SK-N-SH treated with all-trans-retinoic acid at 6 μM for 48 hours (cell line): Measurements from ENCODE around the gene CXCL5.
"Not testable (repeated sequence)": the region's sequence is repeated elsewhere in the genome, so short reads cannot be mapped to it uniquely, and the experiment has no call there.

Source experiments
- ATAC-seq: fragments of 200-7000 bp; cut with Tn5 transposase; 3 replicates; pipeline ENCODE4 v1.9.1; 2020; ENCODE audit warnings: mild to moderate bottlenecking, moderate library complexity
- ARNTL ChIP-seq: fragments of 450-650 bp; formaldehyde crosslinking; IDR thresholded peaks from 2 replicates; pipeline ENCODE4 v1.5.0; 2020; ENCODE audit warnings: low read depth, mild to moderate bottlenecking, moderate library complexity, borderline replicate concordance
- GLIS3 ChIP-seq: fragments of 250-450 bp; sonication (Bioruptor Pico); IDR thresholded peaks from 2 replicates; pipeline ENCODE4 v1.5.0; 2020; ENCODE audit warnings: mild to moderate bottlenecking, moderate library complexity
- SNAI2 ChIP-seq: fragments of 250-450 bp; sonication (Bioruptor Pico); IDR thresholded peaks from 2 replicates; pipeline ENCODE4 v1.5.0; 2020; ENCODE audit warnings: mild to moderate bottlenecking, moderate library complexity
- TOX ChIP-seq: fragments of 250-450 bp; sonication (Bioruptor Pico); IDR thresholded peaks from 2 replicates; pipeline ENCODE4 v1.8.0; 2021; ENCODE audit warnings: mild to moderate bottlenecking, moderate library complexity, borderline replicate concordance
- ZC3H10 ChIP-seq: fragments of 250-450 bp; sonication (Bioruptor Pico); IDR thresholded peaks from 2 replicates; pipeline ENCODE4 v1.5.1; 2021; ENCODE audit warnings: mild to moderate bottlenecking, moderate library complexity
- ZFP3 ChIP-seq: fragments of 250-450 bp; sonication (Bioruptor Pico); IDR thresholded peaks from 2 replicates; pipeline ENCODE4 v1.5.0; 2020; ENCODE audit warnings: mild to moderate bottlenecking, moderate library complexity
- ZFP30 ChIP-seq: fragments of 450-650 bp; formaldehyde crosslinking; IDR thresholded peaks from 2 replicates; pipeline ENCODE4 v1.5.0; 2022; ENCODE audit warnings: mild to moderate bottlenecking, moderate library complexity
- ZNF565 ChIP-seq: fragments of 450-650 bp; formaldehyde crosslinking; conservative IDR thresholded peaks from 2 replicates; pipeline ENCODE4 v1.5.0; 2020; ENCODE audit warnings: low read depth, mild to moderate bottlenecking, moderate library complexity
- ZNF70 ChIP-seq: fragments of 450-650 bp; formaldehyde crosslinking; IDR thresholded peaks from 2 replicates; pipeline ENCODE4 v1.5.0; 2020; ENCODE audit warnings: mild to moderate bottlenecking, moderate library complexity
- ZNF8 ChIP-seq: fragments of 450-650 bp; formaldehyde crosslinking; IDR thresholded peaks from 2 replicates; pipeline ENCODE4 v1.5.0; 2020; ENCODE audit warnings: mild to moderate bottlenecking, moderate library complexity
- TF ChIP-seq, protein P1 (sequence below): fragments of 250-450 bp; sonication (Bioruptor Pico); IDR thresholded peaks from 2 replicates; pipeline ENCODE4 v1.5.1; 2020; ENCODE audit warnings: low read depth, mild to moderate bottlenecking, moderate library complexity
- TF ChIP-seq, protein P2 (sequence below): fragments of 250-450 bp; sonication (Bioruptor Pico); IDR thresholded peaks from 2 replicates; pipeline ENCODE4 v1.5.1; 2021; ENCODE audit warnings: mild to moderate bottlenecking, moderate library complexity
- TF ChIP-seq, protein P3 (sequence below): fragments of 250-450 bp; sonication (Bioruptor Pico); IDR thresholded peaks from 2 replicates; pipeline ENCODE4 v1.5.0; 2020; ENCODE audit warnings: mild to moderate bottlenecking, moderate library complexity
- TF ChIP-seq, protein P4 (sequence below): fragments of 250-450 bp; sonication (Bioruptor Pico); IDR thresholded peaks from 2 replicates; pipeline ENCODE4 v1.8.0; 2021; ENCODE audit warnings: low read depth, mild to moderate bottlenecking, moderate library complexity, borderline replicate concordance

CXCL5 gene

DNA sequence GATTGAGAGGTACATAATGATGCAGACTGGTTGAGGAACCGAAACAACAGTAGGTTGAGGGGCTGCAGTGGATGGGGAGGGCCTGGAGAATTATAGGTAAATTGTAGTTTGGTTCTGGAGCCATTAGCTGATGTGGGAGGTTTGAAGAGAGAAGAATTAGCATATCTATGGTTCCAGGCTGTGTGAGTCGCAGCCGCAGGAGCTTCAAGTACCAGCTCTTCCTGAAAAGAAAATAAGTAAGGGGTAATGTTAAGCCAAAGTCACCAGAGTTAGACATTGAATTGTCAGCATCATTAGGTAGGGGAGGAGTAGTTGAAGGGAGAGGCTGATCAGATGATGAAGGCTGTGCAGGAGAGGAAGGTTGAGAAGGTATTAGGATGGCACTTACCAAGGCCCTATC is 46.1 kb downstream of the CXCL5 start:
- no peak for ATAC-seq
- no peak for TF ChIP-seq ZNF565 (CRISPR knock-in tag)
- TF ChIP-seq ZFP30 (CRISPR knock-in tag) = no peak
- no peak for TF ChIP-seq SNAI2
- TF ChIP-seq ZC3H10 (CRISPR knock-in tag) = no peak

DNA sequence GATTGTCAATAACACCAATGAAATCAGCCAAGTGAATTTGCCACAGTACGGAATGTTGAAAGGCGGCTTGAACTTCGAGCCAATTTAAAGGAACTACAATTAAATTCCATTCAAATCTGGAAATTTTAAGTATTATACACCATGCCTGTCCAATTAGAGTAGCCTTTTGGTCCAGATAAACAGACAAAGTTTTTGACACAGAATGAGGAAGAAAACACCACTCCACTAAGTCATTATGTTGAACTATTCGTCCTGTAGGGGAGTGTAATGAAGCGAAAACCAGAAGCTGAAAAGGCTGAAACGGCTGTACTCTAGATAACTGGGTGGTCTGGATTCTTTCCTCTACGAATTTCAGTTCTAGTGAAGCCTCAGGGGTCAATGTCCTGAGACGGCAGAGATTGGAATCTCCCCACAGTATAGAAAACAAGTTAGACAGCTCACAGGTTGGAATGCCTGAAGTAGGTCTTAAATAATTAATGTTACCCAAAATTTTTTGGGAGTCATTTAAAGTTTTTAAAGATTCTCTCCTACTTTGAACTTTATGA is 48.0 kb downstream of the CXCL5 start:
- ATAC-seq = not testable (repeated sequence)

DNA sequence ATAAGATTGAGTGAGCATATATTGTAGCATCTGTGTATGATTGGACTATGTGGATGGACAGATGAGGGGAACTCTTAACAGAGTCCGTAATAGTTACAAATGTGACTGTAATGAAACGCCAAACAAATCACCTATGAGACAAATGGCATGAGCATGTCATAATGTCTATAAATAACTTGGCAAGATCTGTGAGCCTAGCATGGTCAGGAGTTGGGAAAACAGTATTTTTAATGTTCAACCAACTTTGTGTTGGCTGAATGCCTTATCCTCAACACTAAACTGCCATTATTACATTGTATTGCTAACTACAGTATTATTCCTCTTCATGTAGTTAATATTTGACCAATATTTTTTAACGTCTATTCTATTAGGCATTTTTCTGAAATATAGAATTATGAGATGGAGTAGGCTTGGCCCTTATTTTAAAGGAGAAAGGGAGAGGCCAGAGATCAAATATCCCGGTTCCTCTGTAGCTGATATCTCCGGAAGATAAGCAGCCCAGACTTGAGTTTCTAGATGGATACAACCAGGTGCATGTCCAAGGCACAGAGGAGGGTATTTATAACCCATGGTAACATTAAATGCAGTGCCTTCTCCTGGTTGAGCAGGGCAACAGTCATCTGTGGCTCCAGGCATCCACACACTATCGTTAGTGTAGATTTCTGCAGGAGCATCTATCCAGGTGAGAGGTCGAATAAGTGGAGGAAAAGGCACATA is 49.3 kb downstream of the CXCL5 start:
- ATAC-seq = no peak
- TF ChIP-seq ZFP3 (CRISPR knock-in tag) = no peak

DNA sequence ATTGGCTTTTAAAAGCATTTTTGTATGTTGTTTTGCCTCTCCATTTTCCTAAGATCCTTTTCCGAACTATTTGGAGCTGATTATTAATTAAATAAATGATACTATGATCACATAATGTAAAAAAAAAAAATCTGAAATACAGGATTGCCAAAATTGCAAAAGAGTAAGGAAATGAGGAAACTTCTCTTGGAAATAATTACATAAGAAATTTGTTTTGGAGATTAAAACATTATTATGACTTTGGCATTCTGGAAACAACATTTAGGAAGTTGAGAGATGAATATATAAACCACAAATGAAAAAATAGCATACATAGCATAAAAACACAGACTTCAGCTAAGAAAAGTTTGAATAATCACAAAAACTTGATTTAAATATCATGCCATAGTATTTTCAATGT is 50.2 kb downstream of the CXCL5 start:
- ATAC-seq = no peak

DNA sequence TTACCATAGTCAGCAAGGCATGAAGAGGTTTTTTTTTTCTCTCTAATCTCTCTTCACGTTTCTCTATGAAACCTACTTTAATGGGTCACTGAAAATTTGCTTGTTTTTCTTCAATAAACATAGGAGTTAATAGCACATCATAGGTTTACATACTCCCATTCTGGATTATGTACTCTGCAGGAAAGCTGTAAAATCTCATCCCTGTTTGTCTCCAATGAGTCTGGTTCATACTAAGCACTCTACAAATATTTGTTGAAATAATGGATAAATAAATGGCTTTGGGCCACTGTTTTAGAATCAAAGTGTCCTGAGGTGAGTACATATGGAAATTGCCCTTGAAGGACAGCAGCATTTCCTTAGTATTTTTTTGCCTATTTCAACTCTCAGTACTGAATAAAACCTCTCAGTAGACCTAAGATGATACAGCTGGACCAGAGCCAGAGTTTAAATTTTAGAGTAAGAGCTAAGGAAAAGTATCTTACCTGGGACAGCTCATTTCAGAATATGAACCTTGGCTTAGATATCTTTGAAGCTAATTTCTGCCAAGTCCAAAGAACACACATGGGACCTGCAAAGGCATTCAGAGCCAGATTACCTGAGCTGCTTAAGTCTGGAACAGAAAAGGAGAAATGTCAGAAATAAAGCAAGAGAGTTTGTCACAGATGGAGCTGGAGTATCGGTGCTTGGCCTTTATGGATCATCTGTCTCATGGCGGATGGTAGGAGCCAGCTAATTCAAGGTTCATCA is 51.1 kb downstream of the CXCL5 start:
- ATAC-seq = no peak

More for the DNA sequence above, 50.2 kb downstream of the CXCL5 start:
- TF ChIP-seq TOX (CRISPR knock-in tag) (no peak), ARNTL (no peak), ZNF70 (CRISPR knock-in tag) (no peak)
- TF ChIP-seq, protein P1, sequence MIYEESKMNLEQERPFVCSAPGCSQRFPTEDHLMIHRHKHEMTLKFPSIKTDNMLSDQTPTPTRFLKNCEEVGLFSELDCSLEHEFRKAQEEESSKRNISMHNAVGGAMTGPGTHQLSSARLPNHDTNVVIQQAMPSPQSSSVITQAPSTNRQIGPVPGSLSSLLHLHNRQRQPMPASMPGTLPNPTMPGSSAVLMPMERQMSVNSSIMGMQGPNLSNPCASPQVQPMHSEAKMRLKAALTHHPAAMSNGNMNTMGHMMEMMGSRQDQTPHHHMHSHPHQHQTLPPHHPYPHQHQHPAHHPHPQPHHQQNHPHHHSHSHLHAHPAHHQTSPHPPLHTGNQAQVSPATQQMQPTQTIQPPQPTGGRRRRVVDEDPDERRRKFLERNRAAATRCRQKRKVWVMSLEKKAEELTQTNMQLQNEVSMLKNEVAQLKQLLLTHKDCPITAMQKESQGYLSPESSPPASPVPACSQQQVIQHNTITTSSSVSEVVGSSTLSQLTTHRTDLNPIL (CRISPR knock-in tag) = no peak

More for the DNA sequence above, 51.1 kb downstream of the CXCL5 start:
- TF ChIP-seq, protein P2, sequence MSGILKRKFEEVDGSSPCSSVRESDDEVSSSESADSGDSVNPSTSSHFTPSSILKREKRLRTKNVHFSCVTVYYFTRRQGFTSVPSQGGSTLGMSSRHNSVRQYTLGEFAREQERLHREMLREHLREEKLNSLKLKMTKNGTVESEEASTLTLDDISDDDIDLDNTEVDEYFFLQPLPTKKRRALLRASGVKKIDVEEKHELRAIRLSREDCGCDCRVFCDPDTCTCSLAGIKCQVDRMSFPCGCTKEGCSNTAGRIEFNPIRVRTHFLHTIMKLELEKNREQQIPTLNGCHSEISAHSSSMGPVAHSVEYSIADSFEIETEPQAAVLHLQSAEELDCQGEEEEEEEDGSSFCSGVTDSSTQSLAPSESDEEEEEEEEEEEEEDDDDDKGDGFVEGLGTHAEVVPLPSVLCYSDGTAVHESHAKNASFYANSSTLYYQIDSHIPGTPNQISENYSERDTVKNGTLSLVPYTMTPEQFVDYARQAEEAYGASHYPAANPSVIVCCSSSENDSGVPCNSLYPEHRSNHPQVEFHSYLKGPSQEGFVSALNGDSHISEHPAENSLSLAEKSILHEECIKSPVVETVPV (CRISPR knock-in tag) = no peak
- TF ChIP-seq ZNF8 (CRISPR knock-in tag) = no peak
- TF ChIP-seq ZFP3 (CRISPR knock-in tag) = no peak
- TF ChIP-seq, protein P3, sequence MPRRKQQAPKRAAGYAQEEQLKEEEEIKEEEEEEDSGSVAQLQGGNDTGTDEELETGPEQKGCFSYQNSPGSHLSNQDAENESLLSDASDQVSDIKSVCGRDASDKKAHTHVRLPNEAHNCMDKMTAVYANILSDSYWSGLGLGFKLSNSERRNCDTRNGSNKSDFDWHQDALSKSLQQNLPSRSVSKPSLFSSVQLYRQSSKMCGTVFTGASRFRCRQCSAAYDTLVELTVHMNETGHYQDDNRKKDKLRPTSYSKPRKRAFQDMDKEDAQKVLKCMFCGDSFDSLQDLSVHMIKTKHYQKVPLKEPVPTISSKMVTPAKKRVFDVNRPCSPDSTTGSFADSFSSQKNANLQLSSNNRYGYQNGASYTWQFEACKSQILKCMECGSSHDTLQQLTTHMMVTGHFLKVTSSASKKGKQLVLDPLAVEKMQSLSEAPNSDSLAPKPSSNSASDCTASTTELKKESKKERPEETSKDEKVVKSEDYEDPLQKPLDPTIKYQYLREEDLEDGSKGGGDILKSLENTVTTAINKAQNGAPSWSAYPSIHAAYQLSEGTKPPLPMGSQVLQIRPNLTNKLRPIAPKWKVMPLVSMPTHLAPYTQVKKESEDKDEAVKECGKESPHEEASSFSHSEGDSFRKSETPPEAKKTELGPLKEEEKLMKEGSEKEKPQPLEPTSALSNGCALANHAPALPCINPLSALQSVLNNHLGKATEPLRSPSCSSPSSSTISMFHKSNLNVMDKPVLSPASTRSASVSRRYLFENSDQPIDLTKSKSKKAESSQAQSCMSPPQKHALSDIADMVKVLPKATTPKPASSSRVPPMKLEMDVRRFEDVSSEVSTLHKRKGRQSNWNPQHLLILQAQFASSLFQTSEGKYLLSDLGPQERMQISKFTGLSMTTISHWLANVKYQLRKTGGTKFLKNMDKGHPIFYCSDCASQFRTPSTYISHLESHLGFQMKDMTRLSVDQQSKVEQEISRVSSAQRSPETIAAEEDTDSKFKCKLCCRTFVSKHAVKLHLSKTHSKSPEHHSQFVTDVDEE = no peak
- TF ChIP-seq, protein P4, sequence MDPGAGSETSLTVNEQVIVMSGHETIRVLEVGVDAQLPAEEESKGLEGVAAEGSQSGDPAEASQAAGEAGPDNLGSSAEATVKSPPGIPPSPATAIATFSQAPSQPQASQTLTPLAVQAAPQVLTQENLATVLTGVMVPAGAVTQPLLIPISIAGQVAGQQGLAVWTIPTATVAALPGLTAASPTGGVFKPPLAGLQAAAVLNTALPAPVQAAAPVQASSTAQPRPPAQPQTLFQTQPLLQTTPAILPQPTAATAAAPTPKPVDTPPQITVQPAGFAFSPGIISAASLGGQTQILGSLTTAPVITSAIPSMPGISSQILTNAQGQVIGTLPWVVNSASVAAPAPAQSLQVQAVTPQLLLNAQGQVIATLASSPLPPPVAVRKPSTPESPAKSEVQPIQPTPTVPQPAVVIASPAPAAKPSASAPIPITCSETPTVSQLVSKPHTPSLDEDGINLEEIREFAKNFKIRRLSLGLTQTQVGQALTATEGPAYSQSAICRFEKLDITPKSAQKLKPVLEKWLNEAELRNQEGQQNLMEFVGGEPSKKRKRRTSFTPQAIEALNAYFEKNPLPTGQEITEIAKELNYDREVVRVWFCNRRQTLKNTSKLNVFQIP (CRISPR knock-in tag) = no peak
- no peak for TF ChIP-seq GLIS3 (CRISPR knock-in tag)
